ENCODE data around the gene PAX7. TPM values are rescaled to one million over a fixed set of nuclear protein-coding genes. Genes with fewer than 3 reads are reported as not detected.
A peak's percentile ranks its signal among the peaks of the same experiment; 100 is the strongest.

PAX7 gene
- total RNA-seq, 4 donors from 2014 or later = not detected

- H3K36me3 ChIP-seq = no peaks in the 10 kb centered on the region
- TF ChIP-seq POLR2AphosphoS5 (IDR thresholded peaks at IDR 0.05) = no peak
- TF ChIP-seq EP300 (IDR thresholded peaks at IDR 0.05) = no peak
- no peak overlapping the region for H3K27ac ChIP-seq (replicated peaks in 1 of 4)
- 25% methylated on average over 6 of the region's 6 CpGs for WGBS
- peaks cover 0 to 84% (median 10%) of the 10 kb centered on the region in 4 donors for H3K27me3 ChIP-seq
- no peak for DNase-seq (ENCODE audit: extremely low spot score)
- H3K9me3 ChIP-seq = no peaks in the 10 kb centered on the region
- H3K4me3 ChIP-seq = no peak overlapping the region
- intact Hi-C loops (cut with DNase I) = no loop called here
- no peaks in the 10 kb centered on the region for H3K4me1 ChIP-seq
These were observed 45.7 kb downstream of the PAX7 start for GRCh38 chr1:18676332-18676781.

- peaks cover 0 to 87% (median 2%) of the 10 kb centered on the region in 4 donors for H3K27me3 ChIP-seq
- H3K27ac ChIP-seq (replicated peaks in 1 of 4) = no peak overlapping the region
- H3K9me3 ChIP-seq = no peaks in the 10 kb centered on the region
- no peaks in the 10 kb centered on the region for H3K4me1 ChIP-seq
- WGBS = 80% methylated on average over 4 of the region's 4 CpGs
- intact Hi-C loops (cut with DNase I) = no loop called here
- no peak for DNase-seq (ENCODE audit: extremely low spot score)
- TF ChIP-seq POLR2A (IDR thresholded peaks at IDR 0.05; ENCODE audit: low read depth) (no peak), CTCF (IDR thresholded peaks at IDR 0.05) (peak in 2 of 3 experiments; percentile 33 to 50)
- no peaks in the 10 kb centered on the region for H3K36me3 ChIP-seq
- no peak overlapping the region for H3K4me3 ChIP-seq
These were observed 50.8 kb downstream of the PAX7 start for GRCh38 chr1:18681423-18681835.

- no peaks in the 10 kb centered on the region for H3K9me3 ChIP-seq
- H3K27ac ChIP-seq (replicated peaks in 1 of 4) = no peak overlapping the region
- intact Hi-C loops (cut with DNase I) = no loop called here
- H3K4me1 ChIP-seq = no peaks in the 10 kb centered on the region
- H3K36me3 ChIP-seq = no peaks in the 10 kb centered on the region
- no peak for DNase-seq (ENCODE audit: extremely low spot score)
- peaks cover 0 to 84% (median 0%) of the 10 kb centered on the region in 4 donors for H3K27me3 ChIP-seq
- TF ChIP-seq POLR2A (IDR thresholded peaks at IDR 0.05; ENCODE audit: low read depth) (no peak), CTCF (IDR thresholded peaks at IDR 0.05) (no peak), POLR2AphosphoS5 (IDR thresholded peaks at IDR 0.05) (no peak), EP300 (IDR thresholded peaks at IDR 0.05) (no peak)
- WGBS = 63% methylated on average over 2 of the region's 3 CpGs
- no peak overlapping the region for H3K4me3 ChIP-seq
These were observed 51.7 kb downstream of the PAX7 start for GRCh38 chr1:18682375-18682774.

- intact Hi-C loops (cut with DNase I) = no loop called here
- no peaks in the 10 kb centered on the region for H3K9me3 ChIP-seq
- DNase-seq (ENCODE audit: extremely low spot score) = no peak
- no peak for TF ChIP-seq EP300 (IDR thresholded peaks at IDR 0.05)
- no peak for TF ChIP-seq CTCF (IDR thresholded peaks at IDR 0.05)
- TF ChIP-seq POLR2AphosphoS5 (IDR thresholded peaks at IDR 0.05) = no peak
- no peak for TF ChIP-seq POLR2A (IDR thresholded peaks at IDR 0.05; ENCODE audit: low read depth)
- no peak overlapping the region for H3K27ac ChIP-seq (replicated peaks in 1 of 4)
- H3K27me3 ChIP-seq = peaks cover 0 to 86% (median 0%) of the 10 kb centered on the region in 4 donors
- no peaks in the 10 kb centered on the region for H3K36me3 ChIP-seq
- no peak overlapping the region for H3K4me3 ChIP-seq
- H3K4me1 ChIP-seq = no peaks in the 10 kb centered on the region
- WGBS = 56% methylated on average over 5 of the region's 16 CpGs
These were observed 53.7 kb downstream of the PAX7 start for GRCh38 chr1:18684303-18684702.

- peaks cover 0 to 85% (median 0%) of the 10 kb centered on the region in 4 donors for H3K27me3 ChIP-seq
- no peaks in the 10 kb centered on the region for H3K4me1 ChIP-seq
- WGBS = 85% methylated on average over 3 of the region's 3 CpGs
- H3K27ac ChIP-seq (replicated peaks in 1 of 4) = no peak overlapping the region
- DNase-seq (ENCODE audit: extremely low spot score) = no peak
- intact Hi-C loops (cut with DNase I) = no loop called here
- TF ChIP-seq POLR2A (IDR thresholded peaks at IDR 0.05; ENCODE audit: low read depth) = no peak
- TF ChIP-seq POLR2AphosphoS5 (IDR thresholded peaks at IDR 0.05) = no peak
- TF ChIP-seq EP300 (IDR thresholded peaks at IDR 0.05) = no peak
- TF ChIP-seq CTCF (IDR thresholded peaks at IDR 0.05) = no peak
- H3K36me3 ChIP-seq = no peaks in the 10 kb centered on the region
- no peak overlapping the region for H3K4me3 ChIP-seq
- no peaks in the 10 kb centered on the region for H3K9me3 ChIP-seq
These were observed 55.9 kb downstream of the PAX7 start for GRCh38 chr1:18686540-18686939.
